SK-N-SH treated with all-trans-retinoic acid at 6 μM for 48 hours (cell line): ENCODE data around the gene FLNC.

ENCODE experiments used
- SNAI2 ChIP-seq: fragments of 250-450 bp; sonication (Bioruptor Pico); IDR thresholded peaks from 2 replicates; pipeline ENCODE4 v1.5.0; 2020; ENCODE audit warnings: mild to moderate bottlenecking, moderate library complexity
- ZC3H10 ChIP-seq: fragments of 250-450 bp; sonication (Bioruptor Pico); IDR thresholded peaks from 2 replicates; pipeline ENCODE4 v1.5.1; 2021; ENCODE audit warnings: mild to moderate bottlenecking, moderate library complexity
- ZFP30 ChIP-seq: fragments of 450-650 bp; formaldehyde crosslinking; IDR thresholded peaks from 2 replicates; pipeline ENCODE4 v1.5.0; 2022; ENCODE audit warnings: mild to moderate bottlenecking, moderate library complexity
- ZNF70 ChIP-seq: fragments of 450-650 bp; formaldehyde crosslinking; IDR thresholded peaks from 2 replicates; pipeline ENCODE4 v1.5.0; 2020; ENCODE audit warnings: mild to moderate bottlenecking, moderate library complexity
- TF ChIP-seq, protein P1 (sequence below): fragments of 250-450 bp; sonication (Bioruptor Pico); IDR thresholded peaks from 2 replicates; pipeline ENCODE4 v1.8.0; 2020; ENCODE audit warnings: mild to moderate bottlenecking, moderate library complexity, borderline replicate concordance
- TF ChIP-seq, protein P2 (sequence below): fragments of 250-450 bp; sonication (Bioruptor Pico); IDR thresholded peaks from 2 replicates; pipeline ENCODE4 v1.8.0; 2021; ENCODE audit warnings: low read depth, mild to moderate bottlenecking, moderate library complexity, borderline replicate concordance
- TF ChIP-seq, protein P3 (sequence below): fragments of 250-450 bp; sonication (Bioruptor Pico); IDR thresholded peaks from 2 replicates; pipeline ENCODE4 v1.5.1; 2021; ENCODE audit warnings: mild to moderate bottlenecking, moderate library complexity

DNA sequence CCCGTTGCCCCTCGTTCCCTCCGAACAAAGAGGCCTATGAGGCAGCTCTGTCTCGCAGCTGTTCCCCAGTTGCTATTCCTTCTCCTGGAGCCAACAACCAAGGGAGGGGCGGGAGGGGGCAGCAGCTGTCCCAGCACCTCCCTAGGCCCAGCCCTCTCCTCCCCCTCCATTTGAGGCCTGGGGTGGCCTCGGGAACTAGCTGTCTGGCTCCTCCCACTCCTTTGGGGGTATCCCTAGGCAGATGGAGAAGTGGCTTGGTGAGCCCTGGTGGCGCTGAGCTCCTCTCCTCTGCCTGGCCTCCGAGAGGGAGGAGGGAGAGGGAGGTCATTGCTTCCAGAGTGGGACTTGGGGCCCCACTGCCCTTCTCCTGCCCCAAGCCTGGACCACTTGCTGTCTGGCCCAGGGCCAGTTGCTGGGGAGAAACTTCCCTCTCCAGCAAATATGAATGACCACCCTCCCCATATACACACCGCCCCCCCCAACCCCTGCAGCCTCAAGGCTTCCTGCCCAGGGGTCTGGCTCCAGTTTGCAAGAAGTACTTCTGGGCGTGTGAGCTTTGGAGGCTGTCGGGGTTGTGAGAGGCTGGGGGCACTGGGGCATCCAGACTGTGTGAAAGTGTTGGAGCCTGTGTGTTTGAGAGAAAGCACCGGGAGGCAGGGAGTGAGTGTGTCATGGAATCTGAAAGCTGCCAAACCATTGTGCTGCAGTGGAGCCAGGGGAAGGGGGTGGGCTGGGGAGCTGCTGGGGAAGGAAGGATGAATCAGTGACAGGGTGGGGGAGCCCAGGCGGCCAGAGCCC is 3.1 kb downstream of the FLNC start:
- TF ChIP-seq ZC3H10 (CRISPR knock-in tag) (no peak), ZFP30 (no peak), ZNF70 (CRISPR knock-in tag) (no peak), SNAI2 (CRISPR knock-in tag) (no peak)
- TF ChIP-seq, protein P1, sequence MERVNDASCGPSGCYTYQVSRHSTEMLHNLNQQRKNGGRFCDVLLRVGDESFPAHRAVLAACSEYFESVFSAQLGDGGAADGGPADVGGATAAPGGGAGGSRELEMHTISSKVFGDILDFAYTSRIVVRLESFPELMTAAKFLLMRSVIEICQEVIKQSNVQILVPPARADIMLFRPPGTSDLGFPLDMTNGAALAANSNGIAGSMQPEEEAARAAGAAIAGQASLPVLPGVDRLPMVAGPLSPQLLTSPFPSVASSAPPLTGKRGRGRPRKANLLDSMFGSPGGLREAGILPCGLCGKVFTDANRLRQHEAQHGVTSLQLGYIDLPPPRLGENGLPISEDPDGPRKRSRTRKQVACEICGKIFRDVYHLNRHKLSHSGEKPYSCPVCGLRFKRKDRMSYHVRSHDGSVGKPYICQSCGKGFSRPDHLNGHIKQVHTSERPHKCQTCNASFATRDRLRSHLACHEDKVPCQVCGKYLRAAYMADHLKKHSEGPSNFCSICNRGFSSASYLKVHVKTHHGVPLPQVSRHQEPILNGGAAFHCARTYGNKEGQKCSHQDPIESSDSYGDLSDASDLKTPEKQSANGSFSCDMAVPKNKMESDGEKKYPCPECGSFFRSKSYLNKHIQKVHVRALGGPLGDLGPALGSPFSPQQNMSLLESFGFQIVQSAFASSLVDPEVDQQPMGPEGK (CRISPR knock-in tag) = peak; percentile 21; the same call in 1 of the 2 replicates
- TF ChIP-seq, protein P2, sequence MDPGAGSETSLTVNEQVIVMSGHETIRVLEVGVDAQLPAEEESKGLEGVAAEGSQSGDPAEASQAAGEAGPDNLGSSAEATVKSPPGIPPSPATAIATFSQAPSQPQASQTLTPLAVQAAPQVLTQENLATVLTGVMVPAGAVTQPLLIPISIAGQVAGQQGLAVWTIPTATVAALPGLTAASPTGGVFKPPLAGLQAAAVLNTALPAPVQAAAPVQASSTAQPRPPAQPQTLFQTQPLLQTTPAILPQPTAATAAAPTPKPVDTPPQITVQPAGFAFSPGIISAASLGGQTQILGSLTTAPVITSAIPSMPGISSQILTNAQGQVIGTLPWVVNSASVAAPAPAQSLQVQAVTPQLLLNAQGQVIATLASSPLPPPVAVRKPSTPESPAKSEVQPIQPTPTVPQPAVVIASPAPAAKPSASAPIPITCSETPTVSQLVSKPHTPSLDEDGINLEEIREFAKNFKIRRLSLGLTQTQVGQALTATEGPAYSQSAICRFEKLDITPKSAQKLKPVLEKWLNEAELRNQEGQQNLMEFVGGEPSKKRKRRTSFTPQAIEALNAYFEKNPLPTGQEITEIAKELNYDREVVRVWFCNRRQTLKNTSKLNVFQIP (CRISPR knock-in tag) = no peak
- TF ChIP-seq, protein P3, sequence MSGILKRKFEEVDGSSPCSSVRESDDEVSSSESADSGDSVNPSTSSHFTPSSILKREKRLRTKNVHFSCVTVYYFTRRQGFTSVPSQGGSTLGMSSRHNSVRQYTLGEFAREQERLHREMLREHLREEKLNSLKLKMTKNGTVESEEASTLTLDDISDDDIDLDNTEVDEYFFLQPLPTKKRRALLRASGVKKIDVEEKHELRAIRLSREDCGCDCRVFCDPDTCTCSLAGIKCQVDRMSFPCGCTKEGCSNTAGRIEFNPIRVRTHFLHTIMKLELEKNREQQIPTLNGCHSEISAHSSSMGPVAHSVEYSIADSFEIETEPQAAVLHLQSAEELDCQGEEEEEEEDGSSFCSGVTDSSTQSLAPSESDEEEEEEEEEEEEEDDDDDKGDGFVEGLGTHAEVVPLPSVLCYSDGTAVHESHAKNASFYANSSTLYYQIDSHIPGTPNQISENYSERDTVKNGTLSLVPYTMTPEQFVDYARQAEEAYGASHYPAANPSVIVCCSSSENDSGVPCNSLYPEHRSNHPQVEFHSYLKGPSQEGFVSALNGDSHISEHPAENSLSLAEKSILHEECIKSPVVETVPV = no peak
